ENCODE results near the gene ELP2. TPM values are rescaled to one million over a fixed set of nuclear protein-coding genes. Genes with fewer than 3 reads are reported as not detected.

Gene ELP2
- total and polyA plus RNA-seq, 7 experiments from 2014 or later: 77.4 to 177 (median 123) TPM

- Mint-ChIP-seq H3K4me1 (peaks cover 39 to 66% (median 52%) of the 10 kb centered on the region in 7 donors), H3K27ac (peak overlapping the region; percentile 83 to 98 (median 96)), H3K4me3 (peak overlapping the region; percentile 87 to 98 (median 95)), H3K27me3 (no peaks in the 10 kb centered on the region), H3K36me3 (peaks cover 5 to 26% (median 13%) of the 10 kb centered on the region in 5 donors), H3K9me3 (peaks cover 0 to 4% (median 0%) of the 10 kb centered on the region in 11 donors)
- ChIA-PET CTCF (no interaction called here), POLR2A (interaction anchor here (1.4 to 3.6 kb wide), 3 partner anchors 8 to 156 kb away, joined by 8 to 17 read pairs (median 9); partner anchors contain the start of gene RMP24)
- ATAC-seq: no peak
- H3K9me3 ChIP-seq (ENCODE audit: control insufficient read depth in 2 of 3, low read length in 3 of 3): no peaks in the 10 kb centered on the region
- DNase-seq: peak in 1 of 9 donors; percentile 9
- peak overlapping the region; percentile 96 for H3K27ac ChIP-seq (ENCODE audit: low read depth, low read length)
- H3K4me1 ChIP-seq (ENCODE audit: control insufficient read depth in 2 of 2, insufficient read depth in 2 of 2, low read length in 2 of 2): peaks cover 28 to 33% of the 10 kb centered on the region in 2 donors
- no peaks in the 10 kb centered on the region for H3K27me3 ChIP-seq (ENCODE audit: control insufficient read depth in 2 of 2, insufficient read depth in 2 of 2, low read length in 2 of 2)
- intact Hi-C loops (cut with micrococcal nuclease): loop anchor here (2.0 to 10.0 kb wide), 8 partner anchors 15 to 1151 kb away; partner anchors contain the start of genes GALNT1 (in 2 of the 2), ZNF24 (in 1 of the 2) and ZNF397 (in 1 of the 2)
- peak overlapping the region; percentile 99 for H3K4me3 ChIP-seq (ENCODE audit: low read length)
- H3K36me3 ChIP-seq (ENCODE audit: control insufficient read depth in 2 of 3, insufficient read depth in 3 of 3, low read length in 3 of 3): peaks cover 0 to 14% (median 0%) of the 10 kb centered on the region in 3 experiments
These were observed 1.7 kb upstream of the ELP2 start for GRCh38 chr18:36127836-36128529.

- H3K27me3 ChIP-seq (ENCODE audit: control insufficient read depth in 2 of 2, insufficient read depth in 2 of 2, low read length in 2 of 2): no peaks in the 10 kb centered on the region
- Mint-ChIP-seq H3K4me1 (peaks cover 39 to 72% (median 55%) of the 10 kb centered on the region in 7 donors), H3K27me3 (no peaks in the 10 kb centered on the region), H3K9me3 (peaks cover 0 to 4% (median 0%) of the 10 kb centered on the region in 11 donors), H3K4me3 (peak overlapping the region; percentile 87 to 98 (median 95)), H3K27ac (peak overlapping the region; percentile 83 to 98 (median 96)), H3K36me3 (peaks cover 2 to 24% (median 11%) of the 10 kb centered on the region in 5 donors)
- H3K9me3 ChIP-seq (ENCODE audit: control insufficient read depth in 2 of 3, low read length in 3 of 3): no peaks in the 10 kb centered on the region
- ATAC-seq: no peak
- peaks cover 28 to 33% of the 10 kb centered on the region in 2 donors for H3K4me1 ChIP-seq (ENCODE audit: control insufficient read depth in 2 of 2, insufficient read depth in 2 of 2, low read length in 2 of 2)
- H3K36me3 ChIP-seq (ENCODE audit: control insufficient read depth in 2 of 3, insufficient read depth in 3 of 3, low read length in 3 of 3): peaks cover 0 to 14% (median 0%) of the 10 kb centered on the region in 3 experiments
- DNase-seq: peak in 3 of 9 donors; percentile 6 to 19 (median 8)
- H3K4me3 ChIP-seq (ENCODE audit: low read length): peak overlapping the region; percentile 99
- intact Hi-C loops (cut with micrococcal nuclease): loop anchor here (2.0 to 10.0 kb wide), 8 partner anchors 14 to 1152 kb away; partner anchors contain the start of genes GALNT1 (in 2 of the 2), ZNF24 (in 1 of the 2) and ZNF397 (in 1 of the 2)
- peak overlapping the region; percentile 96 for H3K27ac ChIP-seq (ENCODE audit: low read depth, low read length)
- ChIA-PET CTCF (interaction anchor here (1.2 kb wide), 1 partner anchor 68 kb away, joined by 3 read pairs; no protein-coding TSS in a partner anchor), POLR2A (interaction anchor here (0.7 to 3.6 kb wide), 14 partner anchors 9 to 861 kb away, joined by 3 to 17 read pairs (median 6); partner anchors contain the start of genes INO80C, KIAA1328, RMP24 and TPGS2)
These were observed 1.2 kb upstream of the ELP2 start for GRCh38 chr18:36128530-36128870.

GRCh38 chr18:36128907-36129299 lies 796 bp upstream of the ELP2 start:
- Histone ChIP-seq H3K4me1 (ENCODE audit: control insufficient read depth in 2 of 2, insufficient read depth in 2 of 2, low read length in 2 of 2) (peaks cover 29 to 33% of the 10 kb centered on the region in 2 donors), H3K9me3 (ENCODE audit: control insufficient read depth in 2 of 3, low read length in 3 of 3) (no peaks in the 10 kb centered on the region), H3K36me3 (ENCODE audit: control insufficient read depth in 2 of 3, insufficient read depth in 3 of 3, low read length in 3 of 3) (peaks cover 0 to 15% (median 0%) of the 10 kb centered on the region in 3 experiments), H3K27ac (ENCODE audit: low read depth, low read length) (peak overlapping the region; percentile 96), H3K27me3 (ENCODE audit: control insufficient read depth in 2 of 2, insufficient read depth in 2 of 2, low read length in 2 of 2) (no peaks in the 10 kb centered on the region), H3K4me3 (ENCODE audit: low read length) (peak overlapping the region; percentile 99)
- Mint-ChIP-seq H3K36me3 (peaks cover 0 to 22% (median 8%) of the 10 kb centered on the region in 5 donors), H3K4me3 (peak overlapping the region; percentile 87 to 98 (median 95)), H3K9me3 (peaks cover 0 to 4% (median 0%) of the 10 kb centered on the region in 11 donors), H3K27me3 (no peaks in the 10 kb centered on the region), H3K4me1 (peaks cover 39 to 76% (median 57%) of the 10 kb centered on the region in 7 donors), H3K27ac (peak overlapping the region; percentile 93 to 99 (median 98))
- no peak for ATAC-seq
- DNase-seq: no peak
- ChIA-PET CTCF (interaction anchor here (1.2 kb wide), 1 partner anchor 67 kb away, joined by 3 read pairs; no protein-coding TSS in a partner anchor), POLR2A (interaction anchor here (0.7 to 3.6 kb wide), 15 partner anchors 9 to 862 kb away, joined by 3 to 17 read pairs (median 6); partner anchors contain the start of genes INO80C, KIAA1328, RMP24 and TPGS2)
- intact Hi-C loops (cut with micrococcal nuclease): loop anchor here (1.0 to 10.0 kb wide), 19 partner anchors 14 to 1152 kb away; partner anchors contain the start of genes GALNT1 (in 2 of the 2), INO80C (in 2 of the 2), KIAA1328 (in 2 of the 2) and RMP24 (in 2 of the 2)

GRCh38 chr18:36130039-36130831 lies 536 bp downstream of the ELP2 start:
- Mint-ChIP-seq H3K4me1 (peaks cover 33 to 85% (median 66%) of the 10 kb centered on the region in 7 donors), H3K27me3 (no peaks in the 10 kb centered on the region), H3K27ac (peak overlapping the region; percentile 93 to 99 (median 98)), H3K9me3 (peaks cover 0 to 4% (median 0%) of the 10 kb centered on the region in 11 donors), H3K36me3 (peaks cover 0 to 20% (median 6%) of the 10 kb centered on the region in 5 donors), H3K4me3 (peak overlapping the region; percentile 87 to 98 (median 95))
- peaks cover 0 to 17% (median 0%) of the 10 kb centered on the region in 3 experiments for H3K36me3 ChIP-seq (ENCODE audit: control insufficient read depth in 2 of 3, insufficient read depth in 3 of 3, low read length in 3 of 3)
- CTCF ChIA-PET: no interaction called here
- ATAC-seq (peak; percentile 1), DNase-seq (peak in 1 of 9 donors; percentile 6)
- H3K27me3 ChIP-seq (ENCODE audit: control insufficient read depth in 2 of 2, insufficient read depth in 2 of 2, low read length in 2 of 2): no peaks in the 10 kb centered on the region
- peak overlapping the region; percentile 99 for H3K4me3 ChIP-seq (ENCODE audit: low read length)
- peaks cover 33 to 35% of the 10 kb centered on the region in 2 donors for H3K4me1 ChIP-seq (ENCODE audit: control insufficient read depth in 2 of 2, insufficient read depth in 2 of 2, low read length in 2 of 2)
- intact Hi-C loops (cut with micrococcal nuclease): no loop called here
- peak overlapping the region; percentile 96 for H3K27ac ChIP-seq (ENCODE audit: low read depth, low read length)
- no peaks in the 10 kb centered on the region for H3K9me3 ChIP-seq (ENCODE audit: control insufficient read depth in 2 of 3, low read length in 3 of 3)
- POLR2A ChIA-PET: interaction anchor here (0.6 to 3.6 kb wide), 16 partner anchors 9 to 1102 kb away, joined by 3 to 17 read pairs (median 4); partner anchors contain the start of genes KIAA1328, RMP24 and TPGS2

- Mint-ChIP-seq H3K27me3 (no peaks in the 10 kb centered on the region), H3K27ac (peak overlapping the region in 8 of 9 donors; percentile 13 to 98 (median 97)), H3K4me1 (peaks cover 30 to 85% (median 68%) of the 10 kb centered on the region in 7 donors), H3K4me3 (peak overlapping the region; percentile 87 to 98 (median 95)), H3K36me3 (peaks cover 0 to 17% (median 10%) of the 10 kb centered on the region in 5 donors), H3K9me3 (peaks cover 0 to 4% (median 0%) of the 10 kb centered on the region in 11 donors)
- Histone ChIP-seq H3K27ac (ENCODE audit: low read depth, low read length) (peak overlapping the region; percentile 96), H3K4me1 (ENCODE audit: control insufficient read depth in 2 of 2, insufficient read depth in 2 of 2, low read length in 2 of 2) (peaks cover 33 to 35% of the 10 kb centered on the region in 2 donors), H3K36me3 (ENCODE audit: control insufficient read depth in 2 of 3, insufficient read depth in 3 of 3, low read length in 3 of 3) (peaks cover 0 to 17% (median 0%) of the 10 kb centered on the region in 3 experiments), H3K27me3 (ENCODE audit: control insufficient read depth in 2 of 2, insufficient read depth in 2 of 2, low read length in 2 of 2) (no peaks in the 10 kb centered on the region), H3K4me3 (ENCODE audit: low read length) (peak overlapping the region; percentile 99), H3K9me3 (ENCODE audit: control insufficient read depth in 2 of 3, low read length in 3 of 3) (no peaks in the 10 kb centered on the region)
- intact Hi-C loops (cut with micrococcal nuclease): no loop called here
- ChIA-PET POLR2A (interaction anchor here (0.6 to 3.6 kb wide), 6 partner anchors 10 to 868 kb away, joined by 3 to 17 read pairs (median 9); partner anchors contain the start of genes KIAA1328, RMP24 and TPGS2), CTCF (interaction anchor here (0.7 kb wide), 1 partner anchor 1158 kb away, joined by 6 read pairs; no protein-coding TSS in a partner anchor)
- DNase-seq: no peak
- ATAC-seq: no peak
These were observed 1.4 kb downstream of the ELP2 start for GRCh38 chr18:36130883-36131653.
